Right ventricle myocardium superior (tissue), 1 donor: ENCODE measurements around the gene CACNA1G. TPM values are rescaled to one million over a fixed set of nuclear protein-coding genes. Genes with fewer than 3 reads are reported as not detected.

ENCODE experiments used
- ATAC-seq: fragments of 200-7000 bp; cut with Tn5 transposase; one replicate; pipeline ENCODE4 v1.9.1; 2020; ENCODE audit warnings: mild to moderate bottlenecking; ENCODE audit not compliant: poor library complexity
- DNase-seq: peaks from one replicate; pipeline ENCODE4 v3.0.0-alpha.2; 2020
- intact Hi-C: fragments of 100-400 bp; cut with DNase I; formaldehyde crosslinking; loops from one replicate; pipeline ENCODE4 v1.11.2; 2022
- total RNA-seq: library from RNA; stranded (reverse); fragmentation: NEBNext Ultra II Directional; extraction: Animal tissue kit (Norgen Biotek cat#: 25700); gene quantifications from one replicate; pipeline ENCODE4 v1.2.1, GENCODE V29; 2021
- donor health status: DM: no; HTN: yes; CAD: no; lungs with severe emphysema.

CACNA1G gene
- total RNA-seq, 1 donor from 2014 or later: 0.24 TPM

GRCh38 chr17:50558941-50559614, 1.4 kb upstream of the CACNA1G start:
- DNase-seq (no peak), ATAC-seq (no peak)
- intact Hi-C loops: no loop called here

DNA sequence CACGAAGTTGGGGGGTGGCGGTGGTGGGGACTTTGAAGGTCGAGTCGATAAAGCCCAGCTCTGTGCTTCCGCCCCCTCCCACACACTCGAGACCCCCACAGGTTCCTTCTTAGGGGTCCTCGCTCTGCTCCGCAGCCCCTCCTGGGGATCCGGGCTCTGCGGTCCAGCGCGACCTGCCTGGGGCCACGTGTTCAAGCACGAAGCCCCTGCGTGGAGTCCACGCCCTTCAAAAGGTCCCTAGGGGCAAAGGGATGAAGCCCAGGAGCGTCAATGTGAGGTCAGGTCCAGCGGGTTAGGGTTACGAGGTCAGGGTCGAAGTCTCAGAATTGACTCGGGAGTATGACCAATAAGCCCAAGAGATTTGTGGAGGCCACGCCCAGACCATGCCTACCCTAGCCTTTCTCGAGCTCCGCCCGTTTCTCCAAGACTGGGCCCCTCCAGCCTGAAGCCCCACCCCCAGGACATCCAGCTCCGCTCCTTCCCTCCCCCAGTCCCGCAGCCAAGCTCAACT, 786 bp upstream of the CACNA1G start:
- intact Hi-C loops: no loop called here
- ATAC-seq (peak; percentile 56), DNase-seq (peak; percentile 56)

DNA sequence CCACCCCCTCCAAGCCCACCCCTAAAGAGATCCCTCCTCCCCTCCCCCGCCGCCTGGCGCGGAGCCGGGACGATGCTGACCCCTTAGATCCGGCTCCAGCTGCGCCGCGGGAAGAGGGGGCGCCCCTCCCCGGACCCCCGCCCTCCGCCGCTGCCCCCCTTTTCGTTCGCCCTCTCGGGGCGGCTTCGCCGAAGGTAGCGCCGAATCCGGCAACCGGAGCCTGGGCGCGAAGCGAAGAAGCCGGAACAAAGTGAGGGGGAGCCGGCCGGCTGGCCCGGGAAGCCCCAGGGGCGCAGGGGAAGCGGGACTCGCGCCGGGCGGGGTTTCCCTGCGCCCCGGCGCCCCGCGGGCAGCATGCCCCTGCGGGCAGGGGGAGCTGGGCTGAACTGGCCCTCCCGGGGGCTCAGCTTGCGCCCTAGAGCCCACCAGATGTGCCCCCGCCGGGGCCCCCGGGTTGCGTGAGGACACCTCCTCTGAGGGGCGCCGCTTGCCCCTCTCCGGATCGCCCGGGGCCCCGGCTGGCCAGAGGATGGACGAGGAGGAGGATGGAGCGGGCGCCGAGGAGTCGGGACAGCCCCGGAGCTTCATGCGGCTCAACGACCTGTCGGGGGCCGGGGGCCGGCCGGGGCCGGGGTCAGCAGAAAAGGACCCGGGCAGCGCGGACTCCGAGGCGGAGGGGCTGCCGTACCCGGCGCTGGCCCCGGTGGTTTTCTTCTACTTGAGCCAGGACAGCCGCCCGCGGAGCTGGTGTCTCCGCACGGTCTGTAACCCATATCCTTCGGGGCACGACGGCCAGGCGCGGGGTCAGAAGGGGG, 623 bp downstream of the CACNA1G start:
- ATAC-seq (no peak), DNase-seq (no peak)
- intact Hi-C loops: no loop called here

- ATAC-seq (no peak), DNase-seq (no peak)
- intact Hi-C loops: no loop called here
Measured at GRCh38 chr17:50561746-50562141, 1.2 kb downstream of the CACNA1G start.

DNA sequence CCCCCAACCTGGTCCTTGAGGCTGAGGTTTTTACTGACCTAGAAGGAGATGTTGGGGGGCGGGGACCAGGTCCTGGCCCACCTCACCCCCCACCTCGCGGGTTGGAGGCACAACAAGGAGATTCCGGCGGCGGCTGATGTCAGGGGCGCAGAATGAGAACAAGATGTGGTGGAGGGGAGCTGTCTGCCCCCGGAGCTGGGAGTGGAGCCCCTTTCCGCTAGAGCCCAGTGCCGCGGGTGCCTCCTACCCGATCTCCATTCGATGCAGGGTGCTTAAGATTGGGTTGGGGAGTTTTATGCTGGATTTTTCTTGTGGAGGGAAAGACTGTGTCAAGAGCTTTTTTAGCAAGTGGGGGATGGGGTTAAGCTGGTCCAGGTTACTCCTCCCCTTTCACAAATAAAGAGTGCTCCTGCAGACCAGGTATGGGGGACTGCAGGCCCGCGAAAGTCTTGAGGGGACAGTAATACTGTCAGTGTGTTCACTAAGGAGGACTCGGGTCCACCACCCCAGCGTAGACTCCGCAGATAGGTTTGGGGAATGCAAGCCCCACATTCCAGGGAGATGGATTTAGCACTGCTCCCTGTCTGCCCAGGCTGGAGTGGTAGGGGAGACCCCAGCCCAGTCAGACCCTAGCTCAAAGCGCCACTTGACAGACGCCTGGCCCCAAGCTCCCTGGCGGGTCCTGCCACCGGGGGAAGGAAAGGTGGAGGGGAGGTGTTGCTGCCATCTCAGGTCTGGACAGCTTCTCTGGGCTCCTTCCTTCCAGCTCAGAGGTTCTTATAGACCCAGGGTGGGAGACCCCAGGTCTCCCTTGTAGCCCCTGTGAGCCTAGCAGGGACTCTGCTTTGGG, 2.0 kb downstream of the CACNA1G start:
- no peak for ATAC-seq
- intact Hi-C loops: no loop called here
- DNase-seq: no peak

- intact Hi-C loops: no loop called here
- ATAC-seq: no peak
Measured at GRCh38 chr17:50563092-50563511, 2.6 kb downstream of the CACNA1G start.

GRCh38 chr17:50564916-50565315, 4.4 kb downstream of the CACNA1G start:
- ATAC-seq (peak; percentile 40), DNase-seq (peak; percentile 85)
- intact Hi-C loops: no loop called here

More at GRCh38 chr17:50563092-50563511, 2.6 kb downstream of the CACNA1G start:
- DNase-seq: no peak

- no peak for ATAC-seq
- no peak for DNase-seq
- intact Hi-C loops: no loop called here
Measured at GRCh38 chr17:50565402-50566350, 5.2 kb downstream of the CACNA1G start.

DNA sequence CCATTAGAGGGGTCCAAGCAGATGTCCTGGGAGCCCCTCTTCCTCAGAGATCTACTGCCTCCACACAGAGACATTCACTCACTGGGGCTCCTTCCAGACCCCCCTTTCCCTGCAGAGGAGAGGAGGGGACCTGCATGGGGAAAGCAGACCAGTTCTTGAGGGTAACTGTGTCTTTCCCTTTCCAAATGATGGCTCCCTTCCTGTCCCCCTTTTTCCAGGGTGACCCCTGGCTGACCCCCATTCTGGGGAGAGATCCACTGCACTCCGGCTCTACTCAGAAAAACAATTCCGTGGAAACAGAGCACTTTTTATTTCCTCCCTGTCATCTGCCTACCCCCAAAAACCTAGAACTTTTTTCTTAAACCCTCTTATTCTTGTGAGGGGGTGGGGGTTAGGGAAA, 6.4 kb downstream of the CACNA1G start:
- DNase-seq: no peak
- intact Hi-C loops: no loop called here
- no peak for ATAC-seq

DNA sequence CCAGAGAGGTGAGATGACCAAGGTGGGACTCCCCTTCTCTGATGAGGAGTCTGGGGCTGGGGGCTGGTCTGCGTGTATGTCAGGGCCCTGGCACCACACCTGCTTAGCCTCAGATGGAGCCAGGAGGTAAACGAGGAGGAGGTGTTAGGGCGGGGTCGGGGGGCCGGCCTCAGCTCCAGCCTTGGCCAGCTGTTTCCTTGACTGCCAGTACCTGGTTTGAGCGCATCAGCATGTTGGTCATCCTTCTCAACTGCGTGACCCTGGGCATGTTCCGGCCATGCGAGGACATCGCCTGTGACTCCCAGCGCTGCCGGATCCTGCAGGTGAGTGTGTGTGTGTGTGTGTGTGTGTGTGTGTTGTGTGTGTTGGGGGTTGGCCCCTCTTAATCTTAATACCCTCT, 8.1 kb downstream of the CACNA1G start:
- ATAC-seq: no peak
- intact Hi-C loops: no loop called here
- DNase-seq: no peak

DNA sequence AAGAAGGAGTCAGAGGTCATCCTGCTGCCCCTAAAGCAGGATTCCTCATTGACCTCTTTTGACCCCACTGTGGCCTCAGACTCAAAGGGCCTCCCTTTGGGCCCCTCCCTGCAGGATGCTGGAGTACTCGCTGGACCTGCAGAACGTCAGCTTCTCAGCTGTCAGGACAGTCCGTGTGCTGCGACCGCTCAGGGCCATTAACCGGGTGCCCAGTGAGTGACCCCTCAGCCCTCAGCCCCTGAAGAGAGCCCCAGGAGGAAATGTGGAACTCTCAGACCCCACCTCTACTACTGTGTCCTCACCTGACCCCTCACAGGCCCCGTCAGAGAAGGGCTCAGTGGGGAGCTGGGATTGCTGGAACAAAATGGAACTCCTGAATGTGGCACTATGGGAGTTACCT, 9.1 kb downstream of the CACNA1G start:
- DNase-seq: no peak
- intact Hi-C loops: no loop called here
- no peak for ATAC-seq

GRCh38 chr17:50570032-50570431, 9.5 kb downstream of the CACNA1G start:
- intact Hi-C loops: no loop called here
- ATAC-seq (no peak), DNase-seq (no peak)

DNA sequence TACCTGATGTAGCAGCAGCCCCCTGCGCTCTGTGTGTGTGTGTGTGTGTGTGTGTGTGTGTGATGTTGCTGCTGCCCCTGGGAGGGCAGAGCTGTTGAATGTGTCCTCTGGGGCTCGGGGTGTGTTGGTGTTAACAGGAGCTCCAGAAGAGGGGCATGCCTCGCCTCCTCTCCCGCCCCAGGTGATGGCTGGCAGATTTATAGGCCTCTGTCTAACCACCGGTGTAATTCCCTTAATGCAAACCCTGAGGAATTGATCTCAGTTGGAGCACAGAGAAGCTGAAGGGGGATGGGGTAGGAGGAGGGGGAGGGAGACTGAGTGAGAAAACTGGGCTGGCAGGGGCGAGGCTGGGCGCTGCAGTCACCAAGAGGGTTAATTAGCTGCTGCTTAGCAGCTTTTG, 10.0 kb downstream of the CACNA1G start:
- ATAC-seq: no peak

DNA sequence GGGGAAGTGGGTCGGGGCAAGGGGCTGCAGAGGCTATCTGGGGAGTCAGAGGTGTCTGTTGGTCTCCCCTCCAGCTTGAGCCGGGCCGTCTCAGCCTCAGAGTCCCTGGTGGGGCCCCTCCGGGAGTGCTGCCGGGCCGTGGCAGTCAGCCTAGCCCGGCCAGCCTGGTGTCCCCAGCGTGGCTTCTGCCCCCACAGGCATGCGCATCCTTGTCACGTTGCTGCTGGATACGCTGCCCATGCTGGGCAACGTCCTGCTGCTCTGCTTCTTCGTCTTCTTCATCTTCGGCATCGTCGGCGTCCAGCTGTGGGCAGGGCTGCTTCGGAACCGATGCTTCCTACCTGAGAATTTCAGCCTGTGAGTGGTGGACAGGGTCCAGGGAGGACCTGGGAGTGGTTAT, 11.2 kb downstream of the CACNA1G start:
- intact Hi-C loops: no loop called here
- ATAC-seq (no peak), DNase-seq (no peak)

More for the DNA sequence above, 10.0 kb downstream of the CACNA1G start:
- DNase-seq: no peak
- intact Hi-C loops: no loop called here

DNA sequence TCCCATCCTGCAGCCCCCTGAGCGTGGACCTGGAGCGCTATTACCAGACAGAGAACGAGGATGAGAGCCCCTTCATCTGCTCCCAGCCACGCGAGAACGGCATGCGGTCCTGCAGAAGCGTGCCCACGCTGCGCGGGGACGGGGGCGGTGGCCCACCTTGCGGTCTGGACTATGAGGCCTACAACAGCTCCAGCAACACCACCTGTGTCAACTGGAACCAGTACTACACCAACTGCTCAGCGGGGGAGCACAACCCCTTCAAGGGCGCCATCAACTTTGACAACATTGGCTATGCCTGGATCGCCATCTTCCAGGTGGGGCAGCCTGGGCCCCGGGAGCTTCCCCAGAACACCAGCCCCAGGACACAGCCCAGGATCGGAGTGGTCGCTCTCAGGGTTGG, 12.0 kb downstream of the CACNA1G start:
- intact Hi-C loops: no loop called here
- ATAC-seq (no peak), DNase-seq (no peak)

GRCh38 chr17:50573866-50574611, 13.5 kb downstream of the CACNA1G start:
- intact Hi-C loops: no loop called here
- ATAC-seq: no peak
- DNase-seq: no peak

DNA sequence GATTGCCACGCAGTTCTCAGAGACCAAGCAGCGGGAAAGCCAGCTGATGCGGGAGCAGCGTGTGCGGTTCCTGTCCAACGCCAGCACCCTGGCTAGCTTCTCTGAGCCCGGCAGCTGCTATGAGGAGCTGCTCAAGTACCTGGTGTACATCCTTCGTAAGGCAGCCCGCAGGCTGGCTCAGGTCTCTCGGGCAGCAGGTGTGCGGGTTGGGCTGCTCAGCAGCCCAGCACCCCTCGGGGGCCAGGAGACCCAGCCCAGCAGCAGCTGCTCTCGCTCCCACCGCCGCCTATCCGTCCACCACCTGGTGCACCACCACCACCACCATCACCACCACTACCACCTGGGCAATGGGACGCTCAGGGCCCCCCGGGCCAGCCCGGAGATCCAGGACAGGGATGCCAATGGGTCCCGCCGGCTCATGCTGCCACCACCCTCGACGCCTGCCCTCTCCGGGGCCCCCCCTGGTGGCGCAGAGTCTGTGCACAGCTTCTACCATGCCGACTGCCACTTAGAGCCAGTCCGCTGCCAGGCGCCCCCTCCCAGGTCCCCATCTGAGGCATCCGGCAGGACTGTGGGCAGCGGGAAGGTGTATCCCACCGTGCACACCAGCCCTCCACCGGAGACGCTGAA, 15.2 kb downstream of the CACNA1G start:
- DNase-seq (no peak), ATAC-seq (no peak)
- intact Hi-C loops: no loop called here
